ENCODE data around the gene ZNF774.
A peak's percentile ranks its signal among the peaks of the same experiment; 100 is the strongest.
"Not testable (repeated sequence)": the region's sequence is repeated elsewhere in the genome, so short reads cannot be mapped to it uniquely, and the experiment has no call there.

The ZNF774 gene

DNA sequence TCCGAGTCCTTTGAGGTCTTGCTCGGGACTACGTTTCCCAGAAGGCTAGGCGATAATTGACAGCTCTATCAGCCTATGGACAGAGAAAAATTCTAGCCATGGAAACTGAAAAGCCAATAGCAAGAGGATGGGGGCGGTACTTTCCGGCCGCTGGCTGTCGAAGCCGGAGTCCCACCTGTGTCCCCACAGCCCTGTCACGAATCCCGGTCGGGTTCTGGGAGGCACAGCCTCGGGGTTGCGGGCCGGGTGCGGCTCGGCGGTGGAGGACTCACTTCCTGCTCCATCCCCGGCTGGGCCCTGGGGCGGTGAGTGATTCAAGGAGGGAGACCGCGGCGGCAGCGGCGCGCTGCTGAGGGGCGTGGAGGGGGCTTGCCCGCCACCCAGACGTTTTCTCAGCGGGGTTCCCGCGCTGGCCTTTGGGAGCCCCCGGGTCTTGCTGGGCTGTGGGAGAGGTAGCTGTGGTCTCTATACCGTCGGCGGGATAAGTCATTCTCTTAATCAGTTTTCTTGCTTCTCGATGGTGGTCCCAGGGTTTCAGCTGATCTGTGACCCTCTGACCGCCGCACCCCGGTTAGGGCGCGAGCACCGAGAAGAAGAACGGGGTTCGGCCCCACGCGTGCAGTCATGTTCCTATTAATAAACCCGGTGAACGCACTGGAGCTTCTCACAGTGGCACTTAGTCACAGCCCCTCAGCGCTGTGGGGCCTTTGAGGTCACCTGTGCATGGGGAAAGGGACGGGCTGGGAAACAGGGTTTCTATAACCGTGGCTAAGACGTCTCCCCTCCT lies at the start of gene ZNF774:
ZNF774 (plus strand) TSS at position 178 of the 787 bp plus-strand sequence. CDS start 2,377 bp downstream, outside the sequence.
- DNase-seq (ENCODE audit: low read depth in 2 of 2) = peak; percentile 87 to 88

- not testable (repeated sequence) for DNase-seq (ENCODE audit: low read depth in 2 of 2)
These were observed 46.7 kb upstream of the ZNF774 start for GRCh38 chr15:90305355-90305754.

GRCh38 chr15:90305932-90306331 lies 46.2 kb upstream of the ZNF774 start:
- no peak for DNase-seq (ENCODE audit: low read depth in 2 of 2)

- peak in 1 of 2 donors; percentile 34 for DNase-seq (ENCODE audit: low read depth in 2 of 2)
These were observed 45.5 kb upstream of the ZNF774 start for GRCh38 chr15:90306560-90306959.

DNA sequence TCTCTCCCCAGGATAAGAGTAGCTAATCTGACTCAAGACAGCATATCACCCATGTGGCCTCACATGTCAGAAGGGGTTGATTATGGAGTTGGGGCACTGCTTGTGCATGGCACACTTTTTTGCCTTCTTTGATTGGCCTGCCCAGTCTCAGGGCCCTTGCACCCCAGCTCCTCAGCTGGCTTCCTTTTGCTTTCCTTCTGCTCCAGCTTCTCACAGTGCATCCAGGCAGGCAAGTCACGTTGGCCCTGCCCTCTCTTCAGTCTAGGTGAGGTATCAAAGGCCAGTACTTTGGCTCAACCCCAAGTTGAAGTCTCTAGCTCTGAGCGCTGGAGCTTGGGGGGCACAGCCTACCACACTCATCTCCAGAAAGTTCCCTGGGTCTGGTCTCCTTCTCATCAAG lies 44.4 kb upstream of the ZNF774 start:
- DNase-seq (ENCODE audit: low read depth in 2 of 2) = no peak

- DNase-seq (ENCODE audit: low read depth in 2 of 2) = no peak
These were observed 43.1 kb upstream of the ZNF774 start for GRCh38 chr15:90309020-90309419.

- DNase-seq (ENCODE audit: low read depth in 2 of 2) = no peak
These were observed 36.7 kb upstream of the ZNF774 start for GRCh38 chr15:90315278-90315982.

GRCh38 chr15:90316139-90316538 lies 35.9 kb upstream of the ZNF774 start:
- no peak for DNase-seq (ENCODE audit: low read depth in 2 of 2)

DNA sequence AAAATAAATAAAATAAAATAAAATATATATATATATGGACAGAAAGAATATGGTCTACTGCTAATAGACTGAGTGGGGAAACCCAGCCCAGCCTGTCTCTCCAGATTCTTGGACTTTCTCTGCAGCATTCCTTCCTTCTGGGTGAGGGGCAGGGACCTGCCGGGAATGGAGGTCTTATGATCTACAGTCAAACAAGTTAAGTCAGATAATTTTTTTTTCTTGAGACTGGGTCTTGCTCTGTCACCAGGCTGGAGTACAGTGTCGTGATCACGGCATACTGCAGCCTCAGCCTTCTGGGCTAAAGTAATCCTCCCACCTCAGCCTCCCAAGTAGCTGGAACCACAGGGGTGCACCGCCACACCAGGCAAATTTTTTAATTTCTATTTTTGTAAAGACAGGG lies 33.5 kb upstream of the ZNF774 start:
- no peak for DNase-seq (ENCODE audit: low read depth in 2 of 2)

GRCh38 chr15:90320062-90320884 lies 31.8 kb upstream of the ZNF774 start:
- peak; percentile 45 to 52 for DNase-seq (ENCODE audit: low read depth in 2 of 2)

- no peak for DNase-seq (ENCODE audit: low read depth in 2 of 2)
These were observed 31.2 kb upstream of the ZNF774 start for GRCh38 chr15:90320885-90321278.

GRCh38 chr15:90322538-90322937 lies 29.5 kb upstream of the ZNF774 start:
- DNase-seq (ENCODE audit: low read depth in 2 of 2) = no peak

DNA sequence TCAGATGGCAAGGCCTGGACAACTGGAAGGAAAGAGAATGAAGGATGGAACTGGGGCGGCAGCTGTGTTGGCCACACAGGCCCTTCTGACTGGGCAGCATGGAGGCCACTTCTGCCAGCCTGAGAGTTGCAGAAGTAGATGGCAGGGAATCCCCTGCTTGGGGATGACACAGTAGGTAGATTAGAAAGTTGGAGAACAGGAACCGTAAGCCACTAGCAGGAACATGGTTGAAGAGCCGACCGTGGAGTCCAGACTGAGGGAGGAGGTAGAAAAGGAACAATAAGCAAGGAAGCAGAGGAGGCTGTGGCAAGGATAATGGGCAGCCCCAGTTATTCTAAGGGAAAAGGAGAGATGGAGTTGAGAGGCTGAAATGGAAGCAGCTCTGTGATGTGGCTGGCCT lies 26.4 kb upstream of the ZNF774 start:
- DNase-seq (ENCODE audit: low read depth in 2 of 2) = no peak

DNA sequence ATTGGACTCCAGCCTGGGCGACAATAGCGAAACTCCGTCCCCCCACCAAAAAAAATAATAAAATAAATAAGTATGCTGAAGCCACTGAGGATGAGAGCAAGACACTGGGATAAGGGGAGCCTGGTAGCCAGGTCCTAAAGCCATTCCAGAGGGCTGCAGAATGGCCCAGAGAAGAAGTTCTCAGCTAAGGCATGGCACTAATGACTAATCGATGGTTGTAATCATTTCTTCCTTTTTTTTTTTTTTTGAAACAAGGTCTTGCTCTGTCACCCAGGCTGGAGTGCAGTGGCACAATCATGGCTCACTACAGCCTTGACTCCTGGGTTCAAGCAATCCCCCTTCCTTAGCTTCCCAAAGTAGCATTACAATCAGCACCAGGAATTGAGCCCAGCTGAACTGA lies 25.6 kb upstream of the ZNF774 start:
- DNase-seq (ENCODE audit: low read depth in 2 of 2) = no peak

DNA sequence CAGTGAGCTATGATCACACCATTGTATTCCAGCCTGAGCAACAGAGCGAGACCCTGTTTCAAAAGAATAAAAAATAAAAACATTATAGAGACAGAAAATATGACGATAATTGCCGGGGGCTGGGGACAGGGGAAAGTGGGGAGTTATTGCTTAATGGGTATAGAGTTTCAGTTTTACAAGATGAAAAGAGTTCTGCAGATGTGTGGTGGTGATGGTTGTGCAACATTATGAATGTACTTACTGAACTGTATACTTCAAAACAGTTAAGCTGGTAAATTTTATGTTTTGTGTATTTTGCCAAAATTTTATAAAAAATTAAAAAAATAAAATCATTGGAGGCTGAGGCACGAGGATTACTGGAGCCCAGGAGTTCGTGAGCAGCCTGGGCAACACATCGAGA lies 24.8 kb upstream of the ZNF774 start:
- no peak for DNase-seq (ENCODE audit: low read depth in 2 of 2)

DNA sequence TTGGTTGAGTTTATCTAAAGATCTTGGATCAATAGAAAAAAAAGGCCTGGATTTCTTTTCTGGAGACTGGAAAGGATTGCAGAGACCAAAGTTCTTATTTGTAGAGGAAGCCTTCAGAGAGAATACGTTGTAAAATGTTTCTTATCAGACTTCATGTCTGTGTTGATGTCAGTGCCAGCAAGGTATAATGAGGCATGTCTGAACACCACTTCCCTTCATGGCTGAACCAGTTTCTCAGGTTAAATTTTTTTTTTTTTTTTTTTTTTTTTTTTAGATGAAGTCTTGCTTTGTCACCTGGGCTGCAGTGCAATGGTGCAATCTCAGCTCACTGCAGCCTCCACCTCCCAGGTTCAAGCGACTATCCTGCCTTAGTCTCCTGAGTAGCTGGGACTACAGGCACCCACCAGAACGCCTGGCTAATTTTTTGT lies 17.8 kb upstream of the ZNF774 start:
- DNase-seq (ENCODE audit: low read depth in 2 of 2) = no peak

DNA sequence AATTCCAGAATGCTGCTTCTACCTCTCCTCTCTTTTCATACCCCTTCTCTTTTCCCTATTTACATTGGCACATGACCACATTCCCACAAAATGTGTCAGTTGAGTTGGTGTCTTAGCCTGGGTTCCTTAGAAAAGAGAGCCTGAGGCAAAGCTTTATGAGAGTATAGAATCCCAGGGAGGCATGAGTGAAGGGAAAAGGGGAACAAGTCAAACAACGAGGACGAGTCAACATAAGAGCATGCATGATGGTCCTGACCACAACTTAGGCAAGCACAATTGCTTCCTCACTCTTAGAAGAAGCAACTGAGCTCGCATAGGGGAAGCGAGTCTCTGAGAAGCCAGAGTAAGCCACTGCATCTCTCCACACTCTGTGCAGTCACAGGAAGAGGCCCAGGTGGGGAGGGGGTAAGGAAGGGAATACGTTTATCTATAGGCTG lies 15.4 kb upstream of the ZNF774 start:
- DNase-seq (ENCODE audit: low read depth in 2 of 2) = no peak

- no peak for DNase-seq (ENCODE audit: low read depth in 2 of 2)
These were observed 14.8 kb upstream of the ZNF774 start for GRCh38 chr15:90337256-90337655.

DNA sequence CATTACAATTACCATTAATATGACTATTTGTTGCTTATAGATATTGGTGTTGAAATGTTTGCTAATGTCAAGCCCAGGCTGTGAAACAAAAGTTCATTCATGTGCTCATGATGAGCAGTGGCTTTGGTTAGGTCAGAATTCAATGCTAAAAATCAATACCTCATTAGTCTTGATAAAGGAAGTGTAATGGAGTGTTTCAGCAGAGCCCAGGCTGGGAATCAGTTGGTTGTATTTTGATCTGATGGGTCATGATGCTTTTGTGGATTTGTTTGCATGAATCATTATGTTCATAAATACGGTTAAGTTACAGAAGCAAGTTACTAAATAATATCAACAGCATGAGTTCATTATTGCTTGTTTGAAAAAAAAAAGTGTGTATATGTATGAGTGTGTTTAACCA lies 13.6 kb upstream of the ZNF774 start:
- no peak for DNase-seq (ENCODE audit: low read depth in 2 of 2)

DNA sequence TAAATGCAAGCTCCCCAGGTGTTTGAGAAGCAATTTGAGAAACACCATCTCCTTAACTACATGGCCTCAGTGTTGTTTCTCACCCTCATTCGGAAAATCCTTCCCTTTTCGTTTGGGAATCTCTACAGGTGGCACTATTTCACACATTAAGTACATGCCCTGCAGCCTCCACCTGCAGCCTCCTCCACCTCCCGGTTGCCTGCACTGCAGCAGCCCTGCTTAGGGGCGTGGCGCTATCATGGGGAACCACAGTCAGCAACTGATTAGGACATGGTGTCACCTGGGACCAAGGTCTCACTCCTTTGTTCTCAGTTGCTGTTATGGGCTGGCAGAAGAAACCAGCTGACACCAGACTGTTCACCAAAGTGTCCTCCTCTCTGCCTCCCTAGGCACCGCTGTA lies 11.7 kb upstream of the ZNF774 start:
- no peak for DNase-seq (ENCODE audit: low read depth in 2 of 2)

DNA sequence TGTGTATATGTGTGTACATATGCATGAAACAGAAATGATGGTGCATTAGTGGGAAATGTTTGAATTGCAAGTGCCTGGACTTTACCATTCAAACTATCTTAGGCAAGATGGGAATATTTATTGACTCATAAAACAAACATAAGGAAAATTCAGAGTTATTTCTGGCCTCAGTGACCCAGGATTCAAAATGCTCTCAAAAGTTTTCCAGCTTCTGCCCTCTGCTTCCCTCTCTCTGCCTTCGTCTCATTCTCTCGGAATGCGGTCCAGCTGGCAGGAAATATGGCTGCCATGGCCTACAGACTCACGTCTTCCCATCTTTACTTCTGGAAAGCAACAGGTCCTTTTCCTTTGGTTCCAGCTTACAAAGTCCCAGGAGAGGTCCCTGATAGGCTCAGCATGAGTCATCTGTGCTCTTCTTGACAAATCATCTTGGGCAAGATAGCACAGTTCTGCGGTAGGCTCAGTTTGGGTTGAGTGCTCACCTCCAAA lies 8.7 kb upstream of the ZNF774 start:
- DNase-seq (ENCODE audit: low read depth in 2 of 2) = no peak

GRCh38 chr15:90344662-90345061 lies 7.4 kb upstream of the ZNF774 start:
- DNase-seq (ENCODE audit: low read depth in 2 of 2) = no peak
